Erythroblast (primary cell): Measurements from ENCODE around the gene KLC4.

Experiments
- GATA1 ChIP-seq: IDR thresholded peaks from 2 replicates; pipeline ENCODE4 v1.6.1; 2011; ENCODE audit warnings: low read depth, mild to moderate bottlenecking, control low read depth, low read length, moderate library complexity
- POLR2A ChIP-seq: IDR thresholded peaks from 2 replicates; pipeline ENCODE4 v1.6.1; 2011; ENCODE audit warnings: mild to moderate bottlenecking, low read length

DNA sequence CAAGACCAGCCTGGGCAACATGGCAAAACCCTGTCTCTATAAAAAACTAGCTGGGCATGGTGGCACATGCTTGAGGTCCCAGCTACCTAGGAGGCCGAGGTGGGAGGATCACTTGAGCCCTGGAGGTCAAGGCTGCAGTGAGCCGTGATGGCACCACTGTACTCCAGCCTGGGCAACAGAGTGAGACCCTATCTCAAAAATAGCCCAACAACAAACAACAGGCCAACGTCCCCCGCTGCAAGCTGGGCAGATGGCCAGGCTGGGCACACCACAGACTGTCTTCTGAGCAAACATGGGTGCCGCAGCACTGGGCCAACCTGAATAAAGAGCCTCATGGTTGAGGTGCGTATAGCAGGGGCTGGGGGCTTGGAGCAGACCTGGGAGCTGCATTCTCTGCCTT, 65.0 kb downstream of the KLC4 start:
- TF ChIP-seq POLR2A (no peak), GATA1 (no peak)
